GM23338 (cell line): ENCODE data around the gene RAB6A. TPM values are rescaled to one million over a fixed set of nuclear protein-coding genes. Genes with fewer than 3 reads are reported as not detected.

Experiments
- ATAC-seq: fragments of 200-7000 bp; cut with Tn5 transposase; 3 replicates; pipeline ENCODE4 v1.9.1; 2020
- DNase-seq: peaks from one replicate; pipeline ENCODE4 v3.0.0-alpha.2; 2015; ENCODE audit warnings: low spot score
- H2AFZ ChIP-seq: fragments of 200-600 bp; sonication (generic); 2 replicates; pipeline ENCODE4 v1.8.0; 2016; ENCODE audit warnings: antibody characterized with exemption, mild to moderate bottlenecking, moderate library complexity
- H3F3A ChIP-seq: fragments of 200-600 bp; sonication (generic); replicated peaks from 2 replicates; pipeline ENCODE4 v1.8.0; 2017; ENCODE audit warnings: antibody characterized with exemption, mixed run types, low read depth
- H3K27ac ChIP-seq: fragments of 200-600 bp; sonication (generic); 2 replicates; pipeline ENCODE4 v1.6.1; 2016; ENCODE audit warnings: low read depth
- H3K27me3 ChIP-seq: fragments of 200-600 bp; sonication (generic); 2 replicates; pipeline ENCODE4 v1.8.0; 2016; ENCODE audit warnings: mild to moderate bottlenecking, mixed run types, moderate library complexity; ENCODE audit not compliant: insufficient read depth
- H3K36me3 ChIP-seq: fragments of 200-600 bp; sonication (generic); 2 replicates; pipeline ENCODE4 v1.8.0; 2016; ENCODE audit warnings: mild to moderate bottlenecking; ENCODE audit not compliant: insufficient read depth
- H3K4me1 ChIP-seq: fragments of 200-600 bp; sonication (generic); 2 replicates; pipeline ENCODE4 v1.8.0; 2016; ENCODE audit warnings: mild to moderate bottlenecking, moderate library complexity; ENCODE audit not compliant: insufficient read depth
- H3K4me2 ChIP-seq: fragments of 200-600 bp; sonication (generic); 2 replicates; pipeline ENCODE4 v1.7.1; 2017; ENCODE audit warnings: mixed run types
- H3K4me3 ChIP-seq: fragments of 200-600 bp; sonication (generic); 2 replicates; pipeline ENCODE4 v1.6.1; 2016; ENCODE audit warnings: mixed run types
- H3K79me2 ChIP-seq: fragments of 200-600 bp; sonication (generic); replicated peaks from 2 replicates; pipeline ENCODE4 v1.8.0; 2017; ENCODE audit warnings: mild to moderate bottlenecking; ENCODE audit not compliant: insufficient read depth
- H3K9me2 ChIP-seq: fragments of 200-600 bp; sonication (generic); 2 replicates; pipeline ENCODE4 v1.8.0; 2017; ENCODE audit not compliant: insufficient read depth
- H4K20me1 ChIP-seq: fragments of 200-600 bp; sonication (generic); replicated peaks from 2 replicates; pipeline ENCODE4 v1.8.0; 2017; ENCODE audit warnings: mild to moderate bottlenecking; ENCODE audit not compliant: insufficient read depth
- H3K27ac Mint-ChIP-seq: 2 replicates; pipeline ENCODE4 v1.8.0; 2020; ENCODE audit warnings: inconsistent platforms, mild to moderate bottlenecking, moderate library complexity, mixed read lengths
- H3K27me3 Mint-ChIP-seq: 3 replicates; pipeline ENCODE4 v1.8.0; 2022; ENCODE audit warnings: low read depth, mild to moderate bottlenecking, moderate library complexity, mixed read lengths, inconsistent platforms; ENCODE audit not compliant: insufficient read depth, poor library complexity
- H3K36me3 Mint-ChIP-seq: 3 replicates; pipeline ENCODE4 v1.8.0; 2021; ENCODE audit warnings: low read depth, mild to moderate bottlenecking, inconsistent platforms, moderate library complexity, mixed read lengths
- H3K4me1 Mint-ChIP-seq: 3 replicates; pipeline ENCODE4 v1.8.0; 2020; ENCODE audit warnings: mild to moderate bottlenecking, inconsistent platforms, mixed read lengths
- H3K4me3 Mint-ChIP-seq: 3 replicates; pipeline ENCODE4 v1.8.0; 2021; ENCODE audit warnings: moderate library complexity, mild to moderate bottlenecking, inconsistent platforms, mixed read lengths
- H3K9me3 Mint-ChIP-seq: 3 replicates; pipeline ENCODE4 v1.8.0; 2020; ENCODE audit warnings: moderate library complexity, mild to moderate bottlenecking, inconsistent platforms, mixed read lengths
- CREB1 ChIP-seq: fragments of 250-450 bp; sonication (Bioruptor Pico); IDR thresholded peaks from 2 replicates; pipeline ENCODE4 v1.5.0; 2020; ENCODE audit warnings: low read depth, mild to moderate bottlenecking, moderate library complexity
- CTCF ChIP-seq, 2 experiments: fragments of 200-600 bp in 1 of 2; sonication (generic) in 1 of 2; conservative IDR thresholded peaks; 2 replicates each; pipeline versions ENCODE4 v1.5.1 to v1.6.1; 2016 to 2017; ENCODE audit warnings: antibody characterized with exemption in 2 of 2, low read depth in 2 of 2, mild to moderate bottlenecking in 2 of 2, moderate library complexity in 1 of 2
- ETS1 ChIP-seq: IDR thresholded peaks from 2 replicates; pipeline ENCODE4 v1.6.1; 2016; ENCODE audit warnings: antibody characterized with exemption
- EZH2 ChIP-seq: fragments of 200-600 bp; sonication (generic); IDR thresholded peaks from one replicate; pipeline ENCODE4 v1.8.0; 2017; ENCODE audit warnings: antibody characterized with exemption, mild to moderate bottlenecking, low read depth; ENCODE audit not compliant: unreplicated experiment
- EZH2phosphoT487 ChIP-seq: fragments of 200-600 bp; sonication (generic); IDR thresholded peaks from one replicate; pipeline ENCODE4 v1.8.1; 2018; ENCODE audit warnings: antibody characterized with exemption; ENCODE audit not compliant: unreplicated experiment
- JUNB ChIP-seq: IDR thresholded peaks from one replicate; pipeline ENCODE4 v1.6.1; 2016; ENCODE audit warnings: antibody characterized with exemption; ENCODE audit not compliant: unreplicated experiment
- NANOG ChIP-seq: IDR thresholded peaks from 2 replicates; pipeline ENCODE4 v1.6.1; 2016; ENCODE audit warnings: antibody characterized with exemption, borderline replicate concordance
- POLR2AphosphoS5 ChIP-seq: IDR thresholded peaks from 2 replicates; pipeline ENCODE4 v1.6.1; 2016; ENCODE audit warnings: antibody characterized with exemption, low read depth
- REST ChIP-seq: IDR thresholded peaks from one replicate; pipeline ENCODE4 v1.6.1; 2018; ENCODE audit warnings: antibody characterized with exemption; ENCODE audit not compliant: unreplicated experiment
- STAT1 ChIP-seq: IDR thresholded peaks from one replicate; pipeline ENCODE4 v1.6.1; 2016; ENCODE audit warnings: antibody characterized with exemption; ENCODE audit not compliant: unreplicated experiment
- ZNF114 ChIP-seq: fragments of 250-450 bp; sonication (Bioruptor Pico); IDR thresholded peaks from 2 replicates; pipeline ENCODE4 v1.5.0; 2020; ENCODE audit warnings: mild to moderate bottlenecking, moderate library complexity
- ZNF331 ChIP-seq: fragments of 250-450 bp; sonication (Bioruptor Pico); IDR thresholded peaks from 2 replicates; pipeline ENCODE4 v1.5.0; 2020; ENCODE audit warnings: low read depth, mild to moderate bottlenecking, moderate library complexity
- ZNF462 ChIP-seq: fragments of 250-450 bp; sonication (Bioruptor Pico); IDR thresholded peaks from 2 replicates; pipeline ENCODE4 v1.5.0; 2020; ENCODE audit warnings: mild to moderate bottlenecking, moderate library complexity
- polyA plus RNA-seq: library from polyadenylated mRNA; unstranded; fragments of >200 nt; fragmentation: Nextera tagmentation; extraction: Ambion mirVana; gene quantifications from 2 replicates; pipeline ENCODE4 v1.2.1, GENCODE V29; 2016
- total RNA-seq: library from RNA; depleted of rRNA; stranded (reverse); fragments of >200 nt; shearing (Covaris generic); gene quantifications from 2 replicates; pipeline ENCODE4 v1.2.3, GENCODE V29; 2014

Gene RAB6A
- total and polyA plus RNA-seq, 2 experiments from 2014 or later, result 61.1 to 127 TPM

- TF ChIP-seq ETS1 (no peak), EZH2 (no peak)
Measured at GRCh38 chr11:73632996-73633395, 127.9 kb downstream of the RAB6A start (continued).

GRCh38 chr11:73629907-73630306 is 131.0 kb downstream of the RAB6A start:
- peaks cover 69% of the 10 kb centered on the region for H3K27me3 Mint-ChIP-seq
- DNase-seq (no peak), ATAC-seq (no peak)
- Histone ChIP-seq H3K4me1 (peaks cover 33% of the 10 kb centered on the region), H3F3A (peaks cover 6% of the 10 kb centered on the region; the same call in 1 of the 2 replicates), H3K27me3 (peaks cover 79% of the 10 kb centered on the region), H2AFZ (no peak overlapping the region), H3K4me2 (peak overlapping the region; percentile 45), H3K79me2 (no peaks in the 10 kb centered on the region), H3K9me2 (no peaks in the 10 kb centered on the region), H3K4me3 (0 out of 2 replicates have a peak overlapping the region, but pooled peaks have one; percentile 15), H4K20me1 (0 out of 2 replicates have a peak, but pooled peaks cover 8% of the 10 kb centered on the region), H3K36me3 (no peaks in the 10 kb centered on the region), H3K27ac (no peak overlapping the region)
- H3K36me3 Mint-ChIP-seq, result no peaks in the 10 kb centered on the region
- no peaks in the 10 kb centered on the region; the same call in 2 of the 3 replicates for H3K9me3 Mint-ChIP-seq
- no peak overlapping the region; the same call in 2 of the 3 replicates for H3K4me3 Mint-ChIP-seq
- no peak overlapping the region for H3K27ac Mint-ChIP-seq
- H3K4me1 Mint-ChIP-seq, result peaks cover 38% of the 10 kb centered on the region
- TF ChIP-seq ZNF462 (CRISPR knock-in tag) (no peak), NANOG (no peak), ZNF331 (CRISPR knock-in tag) (no peak), POLR2AphosphoS5 (no peak), ZNF114 (CRISPR knock-in tag) (no peak), CREB1 (no peak), REST (no peak), STAT1 (no peak), JUNB (no peak), EZH2 (no peak), EZH2phosphoT487 (no peak), CTCF (conservative IDR thresholded peaks at IDR 0.05; ENCODE audit: low read depth in 2 of 2) (no peak)
